ENCODE measurements around the gene GPR34. TPM values are rescaled to one million over a fixed set of nuclear protein-coding genes. Genes with fewer than 3 reads are reported as not detected.
A peak's percentile ranks its signal among the peaks of the same experiment; 100 is the strongest.
"Not testable (repeated sequence)": the region's sequence is repeated elsewhere in the genome, so short reads cannot be mapped to it uniquely, and the experiment has no call there.

The GPR34 gene
- total RNA-seq, 1 experiment from 2014 or later = not detected

DNA sequence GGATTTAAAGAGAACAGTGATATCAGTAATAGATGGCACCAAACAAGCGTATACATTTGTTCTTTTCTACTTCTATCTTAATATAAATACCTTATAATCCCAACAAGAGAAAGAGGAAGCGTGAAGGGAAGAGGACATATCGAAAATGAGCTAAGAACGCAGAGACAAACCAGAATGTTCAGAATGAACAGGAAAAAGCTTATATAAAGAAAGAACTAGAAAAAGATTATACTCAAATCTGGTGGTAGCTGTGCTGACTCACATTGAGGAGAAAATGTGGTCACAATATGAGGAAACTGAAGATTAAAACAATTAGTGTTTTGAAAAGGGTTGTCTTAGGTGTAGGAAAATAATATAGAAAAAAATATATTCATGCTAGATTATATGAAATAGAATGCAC lies 2.0 kb upstream of the GPR34 start:
- DNase-seq (ENCODE audit: low read depth, low spot score) = no peak
- in situ Hi-C loops (cut with HindIII; ENCODE audit: low pct_unique_long_range_greater_than_20kb, low sequenced_read_pairs) = no loop called here

DNA sequence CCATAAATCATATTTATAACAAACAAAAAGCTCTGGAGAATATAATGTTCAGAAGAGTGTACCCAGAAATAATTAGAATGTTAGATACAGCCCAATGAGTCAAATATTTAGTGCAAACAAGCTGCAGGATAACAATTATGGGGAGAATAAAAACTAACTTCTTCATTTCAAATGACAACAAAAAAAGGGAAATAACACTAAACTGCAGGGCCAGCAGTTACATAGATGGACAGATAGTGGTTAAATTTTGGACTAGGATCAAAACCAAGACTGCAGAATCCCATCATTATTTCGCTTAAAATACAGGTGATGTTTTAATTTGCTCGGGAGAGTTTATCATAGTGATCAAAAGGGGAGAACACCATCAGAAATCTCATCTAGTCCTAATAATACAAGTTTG lies 617 bp upstream of the GPR34 start:
- in situ Hi-C loops (cut with HindIII; ENCODE audit: low pct_unique_long_range_greater_than_20kb, low sequenced_read_pairs) = no loop called here
- DNase-seq (ENCODE audit: low read depth, low spot score) = no peak

DNA sequence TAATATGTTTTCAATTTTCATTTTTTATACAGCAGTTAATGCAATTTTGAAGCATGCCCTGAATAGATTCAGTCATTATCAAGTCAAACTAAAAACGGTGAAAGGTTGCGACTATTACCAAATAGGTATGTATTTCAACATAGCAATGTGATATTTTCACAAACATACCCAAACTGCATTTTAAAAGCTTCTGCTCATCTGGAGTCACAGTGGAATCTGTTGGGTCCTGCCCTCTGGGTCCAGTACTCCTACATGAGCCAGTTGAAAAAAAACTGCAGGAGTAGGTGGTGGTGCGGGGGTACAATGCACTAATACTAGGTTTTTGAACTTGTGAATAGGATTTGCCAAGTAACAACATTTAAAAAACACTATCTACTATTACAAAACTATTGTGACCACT lies 938 bp downstream of the GPR34 start:
- no peak for DNase-seq (ENCODE audit: low read depth, low spot score)
- in situ Hi-C loops (cut with HindIII; ENCODE audit: low pct_unique_long_range_greater_than_20kb, low sequenced_read_pairs) = no loop called here

DNA sequence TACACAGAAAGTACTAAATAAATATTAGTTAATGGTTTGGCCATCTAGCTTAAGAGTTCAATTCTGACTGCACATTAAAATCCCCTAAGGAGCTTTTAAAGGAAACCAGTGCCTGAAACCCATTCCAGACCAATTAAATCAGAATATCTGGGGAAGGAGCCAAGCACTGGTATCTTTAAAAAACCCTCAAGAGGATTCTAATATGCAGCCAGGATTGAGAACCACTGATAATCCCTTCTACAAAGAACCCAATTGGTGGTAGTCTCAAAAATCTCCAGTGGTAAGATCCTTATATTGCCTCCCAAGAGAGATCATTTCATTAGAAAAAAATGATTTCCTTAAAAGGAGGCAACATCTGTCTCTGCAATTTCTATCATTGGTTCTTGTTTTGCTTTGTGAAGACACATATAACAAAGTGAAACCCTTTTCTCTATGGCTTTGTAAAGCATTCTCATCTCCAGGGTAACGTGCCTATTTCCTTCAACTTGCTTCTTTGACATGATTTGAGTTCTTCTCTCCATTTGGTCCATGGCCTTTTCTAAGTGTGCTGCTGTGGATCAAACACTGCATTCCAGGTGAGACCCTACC lies 3.5 kb downstream of the GPR34 start:
- no peak for DNase-seq (ENCODE audit: low read depth, low spot score)
- in situ Hi-C loops (cut with HindIII; ENCODE audit: low pct_unique_long_range_greater_than_20kb, low sequenced_read_pairs) = no loop called here

DNA sequence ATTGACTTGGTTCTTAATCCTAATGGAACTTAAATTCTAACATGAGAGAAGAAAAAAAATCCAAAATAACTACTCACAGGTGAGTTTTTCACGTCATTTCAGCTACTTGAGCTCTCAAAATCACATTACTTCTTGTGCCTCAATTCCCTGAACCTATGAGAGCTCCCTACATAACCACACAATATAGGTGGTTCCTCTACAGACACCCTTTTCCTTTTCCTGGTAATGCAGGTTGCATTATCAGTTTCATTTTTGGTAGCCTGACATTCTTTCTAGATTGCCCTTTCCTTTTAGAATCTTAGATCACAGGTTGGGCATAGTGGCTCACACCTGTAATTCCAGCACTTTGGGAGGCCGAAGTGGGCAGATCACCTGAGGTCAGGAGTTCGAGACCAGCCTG lies 4.3 kb downstream of the GPR34 start:
- DNase-seq (ENCODE audit: low read depth, low spot score) = no peak
- in situ Hi-C loops (cut with HindIII; ENCODE audit: low pct_unique_long_range_greater_than_20kb, low sequenced_read_pairs) = no loop called here

DNA sequence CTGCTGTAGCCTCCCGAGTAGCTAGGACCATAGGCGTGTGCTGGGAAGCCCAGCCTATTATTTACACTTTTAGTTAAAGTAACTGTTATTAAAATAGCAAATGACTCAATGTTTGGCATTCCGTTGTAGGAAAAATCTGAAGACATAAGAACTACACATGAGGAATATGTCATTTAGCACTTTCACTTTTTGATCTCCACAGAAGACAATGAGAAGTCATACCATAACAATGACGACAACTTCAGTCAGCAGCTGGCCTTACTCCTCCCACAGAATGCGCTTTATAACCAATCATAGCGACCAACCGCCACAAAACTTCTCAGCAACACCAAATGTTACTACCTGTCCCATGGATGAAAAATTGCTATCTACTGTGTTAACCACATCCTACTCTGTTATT lies 6.7 kb downstream of the GPR34 start:
- no peak for DNase-seq (ENCODE audit: low read depth, low spot score)
- in situ Hi-C loops (cut with HindIII; ENCODE audit: low pct_unique_long_range_greater_than_20kb, low sequenced_read_pairs) = no loop called here

DNA sequence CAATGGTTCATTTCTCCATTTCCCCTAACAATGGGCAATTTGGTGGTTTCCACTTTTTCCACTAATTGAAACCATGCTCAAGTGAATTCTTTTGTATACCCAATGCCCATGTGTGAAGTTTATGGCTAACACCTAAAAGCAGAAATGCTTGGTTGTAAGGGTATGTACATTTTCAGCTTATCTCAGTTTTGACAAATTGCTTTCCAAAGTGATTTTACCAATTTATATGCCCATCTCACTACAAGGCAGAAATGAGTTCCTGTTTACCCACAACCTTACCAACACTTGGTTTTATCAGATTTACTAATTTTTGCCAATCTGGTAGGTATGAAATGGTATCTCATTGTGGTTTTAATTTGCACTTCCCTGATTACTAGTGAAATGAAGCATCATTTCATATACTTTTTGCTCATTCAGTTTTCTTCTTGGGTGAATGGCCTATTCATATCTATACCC lies 14.8 kb downstream of the GPR34 start:
- no peak for DNase-seq (ENCODE audit: low read depth, low spot score)
- in situ Hi-C loops (cut with HindIII; ENCODE audit: low pct_unique_long_range_greater_than_20kb, low sequenced_read_pairs) = no loop called here

DNA sequence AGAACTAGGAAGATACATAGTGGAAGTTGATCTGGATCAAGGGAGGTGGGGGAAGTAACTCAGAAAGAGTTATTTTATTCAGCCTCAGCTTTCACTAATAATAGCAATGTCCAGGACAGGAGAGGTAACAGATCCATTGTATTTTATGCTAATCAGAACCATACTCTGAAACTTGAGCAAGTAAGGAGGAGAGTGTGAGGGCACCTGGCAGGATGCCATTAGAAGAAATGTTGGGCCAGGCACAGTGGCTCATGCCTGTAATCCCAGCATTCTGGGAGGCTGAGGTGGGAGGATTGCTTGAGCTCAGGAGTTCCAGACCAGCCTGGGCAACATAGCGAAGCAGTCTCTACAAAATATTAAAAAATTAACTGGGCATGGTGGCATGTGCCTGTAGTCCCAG lies 16.3 kb downstream of the GPR34 start:
- no peak for DNase-seq (ENCODE audit: low read depth, low spot score)
- in situ Hi-C loops (cut with HindIII; ENCODE audit: low pct_unique_long_range_greater_than_20kb, low sequenced_read_pairs) = no loop called here

DNA sequence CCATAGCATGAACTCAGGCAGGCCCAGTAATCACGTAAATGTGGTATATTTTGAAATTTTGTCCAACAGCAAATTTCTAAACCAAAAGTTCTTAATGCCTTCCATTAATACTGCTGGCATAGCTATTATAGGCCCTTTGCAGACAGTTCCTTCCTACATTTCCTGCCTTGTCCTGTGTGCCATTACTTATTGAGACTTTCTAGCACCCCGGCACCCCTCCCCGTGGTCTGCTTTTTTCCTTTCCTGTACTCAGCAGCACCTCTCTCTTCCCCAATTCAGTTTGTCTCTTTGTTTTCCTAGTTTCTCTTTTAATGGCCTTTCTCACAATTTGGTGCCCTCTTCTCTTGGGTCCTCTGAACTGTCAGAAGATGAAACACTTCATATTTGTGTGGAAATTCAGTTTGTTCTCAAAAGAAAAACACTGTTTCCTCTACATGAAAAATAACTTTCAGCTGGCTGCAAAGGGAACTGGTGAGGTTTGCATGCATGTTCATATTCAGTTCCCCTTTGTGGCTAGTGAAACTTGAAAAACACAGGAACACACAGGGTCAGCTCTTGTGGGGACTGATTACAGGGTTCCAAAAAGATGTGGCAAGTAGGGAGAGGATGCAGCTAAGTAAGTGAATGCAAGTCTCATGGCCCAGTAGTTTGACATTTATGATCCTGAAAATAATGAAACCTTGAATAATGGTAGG lies 17.1 kb downstream of the GPR34 start:
- in situ Hi-C loops (cut with HindIII; ENCODE audit: low pct_unique_long_range_greater_than_20kb, low sequenced_read_pairs) = no loop called here
- DNase-seq (ENCODE audit: low read depth, low spot score) = no peak

DNA sequence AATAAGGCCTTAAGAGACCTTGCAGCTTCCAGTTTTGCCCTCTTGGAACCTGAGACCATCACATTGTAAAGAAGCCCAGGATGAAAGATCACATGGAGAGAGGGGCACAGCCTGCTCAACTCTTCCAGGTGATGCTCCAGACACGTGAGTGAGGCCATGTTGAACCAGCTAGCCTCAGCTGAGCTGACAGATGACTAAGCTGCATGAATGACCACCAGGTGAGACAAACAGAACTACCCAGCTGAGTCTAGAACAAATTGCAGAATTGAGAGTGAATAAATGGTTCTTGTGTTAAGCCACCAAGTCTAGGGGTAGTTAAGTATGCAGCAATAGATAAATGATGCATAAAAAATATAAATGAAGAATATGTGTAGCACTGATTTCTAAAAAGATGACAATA lies 18.4 kb downstream of the GPR34 start:
- in situ Hi-C loops (cut with HindIII; ENCODE audit: low pct_unique_long_range_greater_than_20kb, low sequenced_read_pairs) = no loop called here
- no peak for DNase-seq (ENCODE audit: low read depth, low spot score)

DNA sequence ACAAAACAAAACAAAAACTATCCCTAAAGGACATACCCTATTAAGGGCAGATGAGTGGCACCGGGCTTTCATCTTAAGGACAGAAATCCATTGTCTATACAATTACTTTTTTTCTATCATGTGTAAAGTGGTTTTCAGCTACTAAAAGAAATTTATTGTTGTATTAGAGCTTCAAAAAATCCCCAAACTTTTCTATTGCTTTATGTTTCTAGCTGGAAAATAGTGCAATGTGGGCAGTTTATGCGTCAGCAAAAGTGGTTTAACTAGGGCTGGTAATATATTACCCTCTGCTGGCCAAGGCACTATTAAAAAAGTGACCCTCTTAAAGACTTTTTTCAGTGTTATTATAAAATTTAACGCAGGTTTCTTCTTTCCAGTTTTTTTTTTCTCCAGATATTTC lies 19.7 kb downstream of the GPR34 start:
- DNase-seq (ENCODE audit: low read depth, low spot score) = peak; percentile 45
- in situ Hi-C loops (cut with HindIII; ENCODE audit: low pct_unique_long_range_greater_than_20kb, low sequenced_read_pairs) = no loop called here

DNA sequence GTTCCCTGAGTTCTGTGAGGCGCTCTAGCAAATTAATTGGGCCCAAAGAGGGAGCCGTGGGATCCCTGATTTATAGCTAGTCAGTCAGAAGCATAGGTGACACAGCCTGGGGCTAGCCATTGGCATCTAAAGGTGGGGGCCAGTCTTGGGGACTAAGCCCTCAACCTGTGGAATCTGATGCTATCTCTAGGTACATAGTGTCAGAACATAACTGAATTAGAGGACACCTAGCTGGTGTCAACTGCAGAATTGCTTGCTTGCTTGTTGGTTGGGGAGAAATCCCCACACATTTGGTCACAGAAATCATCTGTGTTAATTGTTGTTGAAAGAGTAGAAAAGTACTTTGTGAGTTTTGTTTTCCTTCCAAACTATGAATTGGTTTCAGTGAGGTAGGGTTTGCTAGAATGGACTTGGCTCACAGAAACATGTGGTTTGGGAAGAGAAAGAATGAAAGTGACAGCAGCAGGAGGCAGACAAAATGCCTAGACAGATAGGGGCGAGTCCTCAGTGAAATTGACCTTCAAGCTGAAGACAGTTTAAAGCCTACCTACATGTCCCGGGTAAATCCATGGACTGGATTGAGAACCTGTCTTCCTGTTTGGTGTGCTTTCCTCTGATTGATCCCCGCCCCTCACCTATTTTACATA lies 22.4 kb downstream of the GPR34 start:
- DNase-seq (ENCODE audit: low read depth, low spot score) = no peak
- in situ Hi-C loops (cut with HindIII; ENCODE audit: low pct_unique_long_range_greater_than_20kb, low sequenced_read_pairs) = no loop called here

DNA sequence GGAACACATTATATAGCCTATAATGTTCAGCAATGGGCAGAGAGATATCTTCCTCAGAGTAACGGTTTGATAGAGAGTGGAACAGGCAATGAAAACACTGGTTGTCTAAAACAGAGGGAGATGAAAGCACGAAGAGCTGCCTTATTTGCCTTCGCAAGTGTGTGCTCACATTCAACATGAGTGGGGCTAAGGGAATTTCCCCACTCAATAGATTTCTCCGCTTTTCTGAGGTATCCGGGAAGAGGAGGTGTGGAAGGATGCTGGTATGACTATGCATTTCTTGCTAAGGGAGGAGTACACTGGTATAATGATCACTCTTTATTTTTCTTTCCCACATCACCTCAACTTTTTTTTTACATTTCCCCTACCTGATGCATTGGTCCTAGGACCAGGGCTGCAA lies 27.4 kb downstream of the GPR34 start:
- no peak for DNase-seq (ENCODE audit: low read depth, low spot score)
- in situ Hi-C loops (cut with HindIII; ENCODE audit: low pct_unique_long_range_greater_than_20kb, low sequenced_read_pairs) = no loop called here

DNA sequence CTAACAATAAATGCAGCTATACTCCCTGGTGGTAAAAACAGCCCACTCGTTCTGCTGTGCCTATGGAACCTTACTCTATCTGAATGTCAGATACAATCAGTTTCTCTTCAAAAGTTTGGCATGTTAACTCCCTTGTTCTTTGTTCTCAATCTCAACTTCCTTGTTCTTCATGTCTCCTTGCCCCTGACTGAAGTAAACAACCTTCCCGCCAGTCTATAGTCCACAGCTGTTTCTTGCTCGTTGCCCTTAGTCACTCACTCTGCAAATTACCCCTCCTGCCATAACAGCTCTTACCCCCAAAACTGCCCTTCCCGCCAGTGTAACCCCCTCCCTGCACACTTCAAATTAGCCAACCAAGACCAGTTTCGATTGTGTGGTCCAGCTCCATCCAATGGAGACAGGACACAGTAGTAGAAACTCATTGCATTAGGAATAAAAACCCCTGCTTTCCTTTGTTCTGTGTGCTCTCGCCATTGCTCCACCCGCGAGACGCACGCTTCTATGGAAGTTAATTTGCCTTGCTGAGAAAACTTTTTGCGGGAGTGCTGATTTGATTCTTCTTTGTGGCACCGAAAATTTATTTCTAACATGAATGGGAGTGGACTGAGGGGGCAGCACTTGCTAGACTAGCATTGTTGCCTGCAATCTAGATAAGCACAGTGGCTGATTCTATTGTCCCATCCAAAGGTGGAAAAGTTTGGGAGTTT lies 28.1 kb downstream of the GPR34 start:
- no peak for DNase-seq (ENCODE audit: low read depth, low spot score)
- in situ Hi-C loops (cut with HindIII; ENCODE audit: low pct_unique_long_range_greater_than_20kb, low sequenced_read_pairs) = no loop called here

DNA sequence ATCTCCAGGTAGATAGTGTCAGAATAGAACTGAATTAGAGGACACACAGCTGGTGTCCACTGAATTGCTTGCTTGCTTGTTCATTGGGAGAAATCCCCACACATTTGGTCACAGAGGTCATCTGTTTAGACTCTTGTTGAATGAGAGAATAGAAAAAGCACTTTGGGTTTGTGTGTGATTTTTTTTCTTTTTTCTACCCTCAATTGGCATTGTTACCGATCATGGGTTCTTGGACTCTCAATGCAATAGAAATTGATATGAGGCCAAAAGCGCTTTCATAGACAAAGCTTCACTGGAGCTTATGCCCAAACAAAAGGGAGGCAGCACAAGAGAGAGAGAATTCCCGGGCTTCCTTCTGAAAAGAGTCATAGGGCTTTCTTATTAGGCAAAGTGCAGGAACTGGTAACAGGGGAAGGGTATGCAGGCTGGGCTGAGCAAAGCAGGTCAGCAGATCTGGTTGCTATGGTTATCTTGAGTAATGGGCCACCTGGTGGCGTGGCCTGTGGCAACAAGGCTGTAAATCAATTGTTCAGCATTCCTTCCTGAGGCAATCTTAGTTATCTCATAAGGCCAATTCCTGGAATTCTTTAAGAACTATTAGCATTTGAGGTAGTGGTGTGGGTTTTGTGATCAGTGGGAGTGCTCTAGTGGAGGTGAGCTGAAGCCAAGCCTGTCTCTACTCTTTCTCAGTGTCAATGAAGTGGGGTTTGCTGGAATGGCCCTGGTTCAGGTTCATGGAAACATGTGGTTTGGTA lies 29.9 kb downstream of the GPR34 start:
- in situ Hi-C loops (cut with HindIII; ENCODE audit: low pct_unique_long_range_greater_than_20kb, low sequenced_read_pairs) = no loop called here
- DNase-seq (ENCODE audit: low read depth, low spot score) = no peak

DNA sequence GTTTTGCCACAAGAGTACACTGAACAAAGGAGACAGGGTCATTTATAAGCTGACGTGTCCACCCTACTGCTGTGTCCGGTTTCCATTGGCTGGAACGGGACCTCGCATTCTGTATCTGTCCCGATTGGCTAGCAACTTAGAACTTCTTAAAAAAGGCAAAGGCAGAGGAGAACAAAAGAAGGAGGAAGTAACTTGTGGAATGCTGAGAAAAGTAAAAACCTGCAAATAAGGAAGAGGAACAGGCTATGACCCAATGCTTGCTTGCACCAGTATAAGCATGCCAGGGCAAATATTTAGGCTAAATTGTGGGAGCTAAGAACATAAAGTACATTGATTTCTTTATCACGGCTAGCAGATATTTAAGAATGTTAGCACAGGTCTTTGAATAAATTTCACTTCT lies 30.8 kb downstream of the GPR34 start:
- in situ Hi-C loops (cut with HindIII; ENCODE audit: low pct_unique_long_range_greater_than_20kb, low sequenced_read_pairs); DNase-seq (ENCODE audit: low read depth, low spot score): not testable (repeated sequence)

DNA sequence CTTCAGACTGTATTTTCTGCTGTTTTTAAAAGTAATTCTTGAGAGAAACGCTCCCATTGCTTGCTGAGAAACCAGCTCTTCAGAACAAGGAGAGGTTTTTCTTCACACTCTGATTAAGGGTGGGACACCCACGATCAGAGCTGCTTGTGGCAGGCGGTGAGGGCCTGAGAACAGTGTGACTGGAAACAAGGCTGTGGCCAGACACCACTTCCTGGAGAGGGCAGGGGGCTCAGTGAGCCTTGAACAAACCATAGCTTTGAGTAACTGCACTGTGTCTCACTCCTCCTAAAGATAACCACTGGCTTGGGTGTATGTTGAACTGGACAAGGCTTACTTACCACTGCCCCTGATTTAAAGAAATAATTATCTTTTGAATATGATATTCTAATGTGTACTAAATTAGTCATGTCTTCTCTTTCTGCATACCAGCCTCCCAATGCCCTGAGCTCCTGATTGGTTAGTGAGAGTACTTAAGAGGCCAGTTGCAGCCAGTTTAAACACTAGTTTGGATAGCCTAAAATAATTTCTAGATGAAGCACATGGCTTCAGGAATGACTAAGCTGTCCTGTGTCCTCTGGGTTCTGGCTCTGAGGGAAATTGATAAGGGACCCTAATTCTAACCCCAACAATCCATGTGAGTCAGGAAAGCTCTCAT lies 31.5 kb downstream of the GPR34 start:
- in situ Hi-C loops (cut with HindIII; ENCODE audit: low pct_unique_long_range_greater_than_20kb, low sequenced_read_pairs) = no loop called here
- no peak for DNase-seq (ENCODE audit: low read depth, low spot score)

Measured in SK-MEL-5 (cell line).